Measurements from ENCODE around the gene MGST2. TPM values are rescaled to one million over a fixed set of nuclear protein-coding genes. Genes with fewer than 3 reads are reported as not detected.

The MGST2 gene
- total RNA-seq, 3 donors from 2014 or later (not counting 1 experiment from before 2014, with no cell fraction given), result 7.8 to 17.0 (median 10.9) TPM

DNA sequence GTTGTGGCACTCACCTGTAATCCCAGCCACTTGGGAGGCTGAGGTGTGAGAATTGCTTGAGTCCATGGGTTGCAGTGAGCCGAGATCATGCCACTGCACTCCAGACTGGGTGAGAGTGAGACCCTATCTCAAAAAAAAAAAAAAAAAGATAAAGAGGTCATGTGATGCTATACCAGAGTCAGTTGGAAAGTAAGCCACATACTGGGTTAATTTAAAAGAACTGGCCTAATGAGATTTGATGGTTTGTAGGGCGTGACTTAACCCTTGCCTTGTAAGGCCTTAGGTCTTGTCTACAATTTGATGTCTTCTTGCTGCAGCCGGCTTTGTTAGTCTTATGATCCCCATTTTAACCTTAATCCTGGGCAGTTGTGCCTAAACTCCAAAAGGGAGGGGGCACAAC lies 5.2 kb downstream of the MGST2 start:
- Mint-ChIP-seq H3K36me3 (no peaks in the 10 kb centered on the region), H3K4me3 (no peak overlapping the region), H3K9me3 (no peaks in the 10 kb centered on the region), H3K27me3 (ENCODE audit: low read depth in 2 of 2) (no peaks in the 10 kb centered on the region), H3K27ac (no peak overlapping the region), H3K4me1 (peaks cover 44 to 59% of the 10 kb centered on the region in 2 donors)
- TF ChIP-seq CTCF (IDR thresholded peaks at IDR 0.05), result no peak
- DNase-seq (no peak), ATAC-seq (no peak)
- no peak overlapping the region for H3K27ac ChIP-seq (ENCODE audit: low read length)
- WGBS (ENCODE audit: insufficient coverage), result 96% methylated on average over 3 of the region's 3 CpGs
- H3K36me3 ChIP-seq (ENCODE audit: control insufficient read depth, insufficient read depth, low read length), result no peaks in the 10 kb centered on the region
- no peaks in the 10 kb centered on the region for H3K27me3 ChIP-seq (ENCODE audit: control insufficient read depth, insufficient read depth, low read length)
- intact Hi-C loops (cut with micrococcal nuclease), result no loop called here
- no peak overlapping the region for H3K4me3 ChIP-seq (ENCODE audit: low read length)
- H3K4me1 ChIP-seq (ENCODE audit: control insufficient read depth, insufficient read depth, low read length), result peaks cover 9% of the 10 kb centered on the region
- no peaks in the 10 kb centered on the region for H3K9me3 ChIP-seq (ENCODE audit: control insufficient read depth, insufficient read depth, low read length)

GRCh38 chr4:139672215-139672614 lies 6.6 kb downstream of the MGST2 start:
- intact Hi-C loops (cut with micrococcal nuclease), result no loop called here
- no peaks in the 10 kb centered on the region for H3K36me3 Mint-ChIP-seq
- Histone ChIP-seq H3K27me3 (ENCODE audit: control insufficient read depth, insufficient read depth, low read length) (no peaks in the 10 kb centered on the region), H3K4me1 (ENCODE audit: control insufficient read depth, insufficient read depth, low read length) (peaks cover 2% of the 10 kb centered on the region), H3K36me3 (ENCODE audit: control insufficient read depth, insufficient read depth, low read length) (no peaks in the 10 kb centered on the region), H3K9me3 (ENCODE audit: control insufficient read depth, insufficient read depth, low read length) (no peaks in the 10 kb centered on the region), H3K4me3 (ENCODE audit: low read length) (no peak overlapping the region), H3K27ac (ENCODE audit: low read length) (no peak overlapping the region)
- no peaks in the 10 kb centered on the region for H3K27me3 Mint-ChIP-seq (ENCODE audit: low read depth in 2 of 2)
- no peaks in the 10 kb centered on the region for H3K9me3 Mint-ChIP-seq
- ATAC-seq (no peak), DNase-seq (no peak)
- no peak overlapping the region for H3K4me3 Mint-ChIP-seq
- no peak for TF ChIP-seq CTCF (IDR thresholded peaks at IDR 0.05)
- WGBS (ENCODE audit: insufficient coverage), result 100% methylated on average over 1 of the region's 2 CpGs
- H3K27ac Mint-ChIP-seq, result no peak overlapping the region
- peaks cover 30 to 49% of the 10 kb centered on the region in 2 donors for H3K4me1 Mint-ChIP-seq

DNA sequence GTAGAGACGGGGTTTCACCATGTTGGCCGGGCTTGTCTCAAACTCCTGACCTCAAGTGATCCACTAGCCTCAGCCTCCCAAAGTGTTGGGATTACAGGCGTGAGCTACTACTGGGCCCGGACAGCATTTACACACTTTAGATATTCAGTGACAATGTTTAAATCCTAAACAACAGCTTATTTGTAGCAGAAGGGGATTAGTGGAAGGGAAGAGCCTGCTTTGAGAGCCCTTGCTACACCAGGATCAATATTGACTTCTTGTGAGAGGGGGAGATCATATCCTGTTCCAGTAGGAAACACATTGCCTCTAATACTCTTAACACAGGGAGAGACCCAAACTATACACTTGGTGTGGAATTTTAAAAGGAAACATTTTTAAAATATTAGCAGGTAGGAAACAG lies 7.1 kb downstream of the MGST2 start:
- H3K27me3 Mint-ChIP-seq (ENCODE audit: low read depth in 2 of 2), result no peaks in the 10 kb centered on the region
- WGBS (ENCODE audit: insufficient coverage), result 93% methylated on average over 4 of the region's 4 CpGs

More for the DNA sequence above, 7.1 kb downstream of the MGST2 start:
- Histone ChIP-seq H3K4me1 (ENCODE audit: control insufficient read depth, insufficient read depth, low read length) (no peaks in the 10 kb centered on the region), H3K4me3 (ENCODE audit: low read length) (no peak overlapping the region), H3K27me3 (ENCODE audit: control insufficient read depth, insufficient read depth, low read length) (no peaks in the 10 kb centered on the region), H3K27ac (ENCODE audit: low read length) (no peak overlapping the region), H3K9me3 (ENCODE audit: control insufficient read depth, insufficient read depth, low read length) (no peaks in the 10 kb centered on the region), H3K36me3 (ENCODE audit: control insufficient read depth, insufficient read depth, low read length) (no peaks in the 10 kb centered on the region)
- DNase-seq (no peak), ATAC-seq (no peak)
- TF ChIP-seq CTCF (IDR thresholded peaks at IDR 0.05), result no peak
- H3K36me3 Mint-ChIP-seq, result no peaks in the 10 kb centered on the region
- peaks cover 26 to 44% of the 10 kb centered on the region in 2 donors for H3K4me1 Mint-ChIP-seq
- intact Hi-C loops (cut with micrococcal nuclease), result no loop called here
- no peaks in the 10 kb centered on the region for H3K9me3 Mint-ChIP-seq
- no peak overlapping the region for H3K4me3 Mint-ChIP-seq
- no peak overlapping the region for H3K27ac Mint-ChIP-seq
